ENCODE data around the gene UBE2B. TPM values are rescaled to one million over a fixed set of nuclear protein-coding genes. Genes with fewer than 3 reads are reported as not detected.

Gene UBE2B
- total RNA-seq (74.3 TPM), polyA plus RNA-seq (ENCODE audit: insufficient read depth, low read depth, low replicate concordance) (82.7 TPM)
- long read RNA-seq, donor 1, transcript UBE2B-201 (6 exons, 2,515 nt), result major isoform, 51 of 95 reads
- long read RNA-seq, donor 1, partial matches to known transcripts, result 39 of 95 reads
- long read RNA-seq, donor 1, other reads (novel, unspliced or antisense), result 0 of 95 reads
- long read RNA-seq, donor 2, transcript UBE2B-201 (6 exons, 2,515 nt), result major isoform, 85 of 133 reads
- long read RNA-seq, donor 2, partial matches to known transcripts, result 0 of 133 reads
- long read RNA-seq, donor 2, other reads (novel, unspliced or antisense), result 45 of 133 reads
- long read RNA-seq, donor 3, transcript UBE2B-204 (2 exons, 235 nt), result minor isoform, 5 of 167 reads
- long read RNA-seq, donor 3, transcript UBE2B-201 (6 exons, 2,515 nt), result major isoform, 138 of 167 reads
- long read RNA-seq, donor 3, partial matches to known transcripts, result 6 of 167 reads
- long read RNA-seq, donor 3, other reads (novel, unspliced or antisense), result 13 of 167 reads
- long read RNA-seq, donor 4, transcript UBE2B-201 (6 exons, 2,515 nt), result major isoform, 66 of 107 reads
- long read RNA-seq, donor 4, partial matches to known transcripts, result 34 of 107 reads
- long read RNA-seq, donor 4, other reads (novel, unspliced or antisense), result 0 of 107 reads
- long read RNA-seq, donor 5, transcript UBE2B-201 (6 exons, 2,515 nt), result major isoform, 8 of 8 reads
- long read RNA-seq, donor 5, partial matches to known transcripts, result 0 of 8 reads
- long read RNA-seq, donor 5, other reads (novel, unspliced or antisense), result 0 of 8 reads
- long read RNA-seq, donor 6, transcript UBE2B-201 (6 exons, 2,515 nt), result major isoform, 122 of 157 reads
- long read RNA-seq, donor 6, partial matches to known transcripts, result 22 of 157 reads
- long read RNA-seq, donor 6, other reads (novel, unspliced or antisense), result 10 of 157 reads
- long read RNA-seq, donor 7, transcript UBE2B-201 (6 exons, 2,515 nt), result major isoform, 15 of 19 reads
- long read RNA-seq, donor 7, partial matches to known transcripts, result 1 of 19 reads
- long read RNA-seq, donor 7, other reads (novel, unspliced or antisense), result 3 of 19 reads
- long read RNA-seq, donor 8, transcript UBE2B-201 (6 exons, 2,515 nt), result major isoform, 40 of 42 reads
- long read RNA-seq, donor 8, partial matches to known transcripts, result 0 of 42 reads
- long read RNA-seq, donor 8, other reads (novel, unspliced or antisense), result 0 of 42 reads
- long read RNA-seq, donor 9, transcript UBE2B-201 (6 exons, 2,515 nt), result major isoform, 24 of 25 reads
- long read RNA-seq, donor 9, partial matches to known transcripts, result 0 of 25 reads
- long read RNA-seq, donor 9, other reads (novel, unspliced or antisense), result 0 of 25 reads
- long read RNA-seq, donor 10, transcript UBE2B-201 (6 exons, 2,515 nt), result major isoform, 99 of 113 reads
- long read RNA-seq, donor 10, partial matches to known transcripts, result 0 of 113 reads
- long read RNA-seq, donor 10, other reads (novel, unspliced or antisense), result 8 of 113 reads

- H3K4me3 ChIP-seq (ENCODE audit: low read length in 3 of 3), result peak within 1 kb of the TSS; percentile 81 to 85 (median 81)
- DNase-seq (peak; percentile 98 to 100 (median 99)), FAIRE-seq (peak; percentile 87)
- H3K4me1 ChIP-seq (ENCODE audit: control insufficient read depth in 2 of 3, insufficient read depth in 2 of 3, low read depth in 1 of 3, low read length in 3 of 3), result peaks cover 0 to 7% (median 0%) of the 10 kb centered on the region in 3 donors
- H3K9me3 ChIP-seq (ENCODE audit: control insufficient read depth in 2 of 3, insufficient read depth in 1 of 3, low read length in 3 of 3), result no peaks in the 10 kb centered on the region
- H3K9ac ChIP-seq (ENCODE audit: low read length in 3 of 3), result peak within 1 kb of the TSS; percentile 89 to 100 (median 99)
- TF ChIP-seq CTCF (IDR thresholded peaks at IDR 0.05; ENCODE audit: borderline replicate concordance, extremely low read depth, insufficient read depth), result no peak
- H3K36me3 ChIP-seq (ENCODE audit: control insufficient read depth in 2 of 3, insufficient read depth in 3 of 3, low read length in 3 of 3), result peaks cover 0 to 7% (median 0%) of the 10 kb centered on the region in 3 donors
- intact Hi-C loops (cut with DNase I), result no loop called here
- peak within 1 kb of the TSS; percentile 100 for H3K27ac ChIP-seq (ENCODE audit: low read depth in 2 of 2, low read length in 2 of 2)
- no peaks in the 10 kb centered on the region for H3K27me3 ChIP-seq (ENCODE audit: control insufficient read depth, insufficient read depth, low read length)
Observed at GRCh38 chr5:134370871-134371833, at the start of gene UBE2B. Gene UBE2B (plus strand): TSS chr5:134371569. CDS start chr5:134371596, 27 bp downstream.

DNA sequence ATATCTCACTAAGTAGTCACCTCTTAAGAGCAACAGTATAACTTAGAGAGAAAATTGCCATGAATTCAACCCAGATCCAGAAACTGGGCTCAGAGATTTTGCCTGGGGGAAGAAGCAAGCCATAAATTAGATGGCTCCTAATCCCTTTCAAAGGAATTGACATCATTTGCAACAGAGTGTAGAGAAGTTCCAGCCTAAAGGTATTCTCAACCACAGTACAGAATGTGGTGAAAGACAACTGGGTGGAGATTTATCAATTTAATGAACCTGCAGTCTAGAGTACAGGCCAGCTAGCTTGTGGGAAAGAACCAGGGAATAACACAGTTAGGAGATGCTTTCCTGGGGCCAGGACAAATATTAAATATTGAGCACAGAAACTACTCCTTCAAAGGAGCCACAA, 44.0 kb upstream of the UBE2B start:
- DNase-seq, result no peak
- Histone ChIP-seq H3K9me3 (ENCODE audit: control insufficient read depth in 2 of 3, insufficient read depth in 1 of 3, low read length in 3 of 3) (peaks cover 0 to 18% (median 0%) of the 10 kb centered on the region in 3 donors), H3K27ac (ENCODE audit: low read depth in 2 of 2, low read length in 2 of 2) (no peak overlapping the region), H3K4me3 (ENCODE audit: low read length in 3 of 3) (no peak overlapping the region), H3K4me1 (ENCODE audit: control insufficient read depth in 2 of 3, insufficient read depth in 2 of 3, low read depth in 1 of 3, low read length in 3 of 3) (no peaks in the 10 kb centered on the region), H3K36me3 (ENCODE audit: control insufficient read depth in 2 of 3, insufficient read depth in 3 of 3, low read length in 3 of 3) (no peaks in the 10 kb centered on the region), H3K27me3 (ENCODE audit: control insufficient read depth, insufficient read depth, low read length) (no peaks in the 10 kb centered on the region), H3K9ac (ENCODE audit: low read length in 3 of 3) (no peak overlapping the region)
- no peak for TF ChIP-seq CTCF (IDR thresholded peaks at IDR 0.05; ENCODE audit: borderline replicate concordance, extremely low read depth, insufficient read depth)
- no peak for FAIRE-seq
- intact Hi-C loops (cut with DNase I), result no loop called here

Measured in kidney (tissue), 22 donors.